MM.1S (cell line): ENCODE results near the gene MLC1.

Experiments
- DNase-seq: peaks from one replicate; pipeline ENCODE4 v3.0.0-alpha.2; 2015
- H2AFZ ChIP-seq: fragments of 300-600 bp; sonication (generic); 2 replicates; pipeline ENCODE4 v1.6.0; 2016; ENCODE audit warnings: antibody characterized with exemption, low read length
- H3F3A ChIP-seq: fragments of 300-600 bp; sonication (generic); 2 replicates; pipeline ENCODE4 v1.6.1; 2016; ENCODE audit warnings: mild to moderate bottlenecking, antibody characterized with exemption, low read length, moderate library complexity, mixed read lengths; ENCODE audit not compliant: insufficient read depth
- H3K27ac ChIP-seq: fragments of 300-600 bp; sonication (generic); 2 replicates; pipeline ENCODE4 v1.5.1; 2016; ENCODE audit warnings: mild to moderate bottlenecking, low read length
- H3K27me3 ChIP-seq: fragments of 300-600 bp; sonication (generic); replicated peaks from 2 replicates; pipeline ENCODE4 v1.6.0; 2016; ENCODE audit warnings: low read length; ENCODE audit not compliant: insufficient read depth
- H3K36me3 ChIP-seq: fragments of 300-600 bp; sonication (generic); replicated peaks from 2 replicates; pipeline ENCODE4 v1.6.1; 2016; ENCODE audit warnings: mild to moderate bottlenecking, low read length, mixed read lengths; ENCODE audit not compliant: insufficient read depth
- H3K4me1 ChIP-seq: fragments of 300-600 bp; sonication (generic); 2 replicates; pipeline ENCODE4 v1.6.1; 2016; ENCODE audit warnings: low read length, mixed read lengths
- H3K4me2 ChIP-seq: fragments of 300-600 bp; sonication (generic); 2 replicates; pipeline ENCODE4 v1.6.0; 2016; ENCODE audit warnings: low read depth, low read length
- H3K4me3 ChIP-seq: fragments of 300-600 bp; sonication (generic); 2 replicates; pipeline ENCODE4 v1.5.1; 2016; ENCODE audit warnings: low read length, mixed read lengths
- H3K79me2 ChIP-seq: fragments of 300-600 bp; sonication (generic); 2 replicates; pipeline ENCODE4 v1.6.1; 2016; ENCODE audit warnings: mixed run types, low read length, mixed read lengths
- H3K9ac ChIP-seq: fragments of 300-600 bp; sonication (generic); 2 replicates; pipeline ENCODE4 v1.6.1; 2016; ENCODE audit warnings: low read length, mixed read lengths
- H3K9me2 ChIP-seq: fragments of 300-600 bp; sonication (generic); replicated peaks from 2 replicates; pipeline ENCODE4 v1.6.1; 2016; ENCODE audit warnings: mild to moderate bottlenecking, low read length, mixed read lengths; ENCODE audit not compliant: insufficient read depth
- H3K9me3 ChIP-seq: fragments of 300-600 bp; sonication (generic); replicated peaks from 2 replicates; pipeline ENCODE4 v1.6.1; 2016; ENCODE audit warnings: mild to moderate bottlenecking, low read length, mixed read lengths; ENCODE audit not compliant: insufficient read depth
- H4K20me1 ChIP-seq: fragments of 300-600 bp; sonication (generic); 2 replicates; pipeline ENCODE4 v1.6.1; 2016; ENCODE audit warnings: mild to moderate bottlenecking, low read length, moderate library complexity, mixed read lengths; ENCODE audit not compliant: insufficient read depth
- CTCF ChIP-seq: fragments of 300-600 bp; sonication (generic); IDR thresholded peaks from 2 replicates; pipeline ENCODE4 v1.5.1; 2016; ENCODE audit warnings: antibody characterized with exemption, low read length, mixed read lengths
- EZH2 ChIP-seq: fragments of 300-600 bp; sonication (generic); optimal IDR thresholded peaks from 2 replicates; pipeline ENCODE3; 2017; ENCODE audit warnings: low read depth, mild to moderate bottlenecking, antibody characterized with exemption, low read length, mixed read lengths
- EZH2phosphoT487 ChIP-seq: fragments of 300-600 bp; sonication (generic); IDR thresholded peaks from 2 replicates; pipeline ENCODE4 v1.6.1; 2018; ENCODE audit warnings: antibody characterized with exemption, low read length

The MLC1 gene

GRCh38 chr22:50074551-50075530 lies 10.4 kb downstream of the MLC1 start:
- Histone ChIP-seq H3K4me1 (no peaks in the 10 kb centered on the region), H3K27ac (no peak overlapping the region), H3K9me3 (no peaks in the 10 kb centered on the region), H4K20me1 (no peaks in the 10 kb centered on the region), H2AFZ (no peak overlapping the region), H3K4me3 (no peak overlapping the region), H3K4me2 (no peak overlapping the region), H3K9me2 (no peaks in the 10 kb centered on the region), H3F3A (no peaks in the 10 kb centered on the region), H3K36me3 (no peaks in the 10 kb centered on the region), H3K9ac (no peak overlapping the region), H3K79me2 (no peaks in the 10 kb centered on the region), H3K27me3 (peaks cover 71% of the 10 kb centered on the region)
- TF ChIP-seq CTCF (no peak), EZH2 (no peak), EZH2phosphoT487 (no peak)
- no peak for DNase-seq

- no peak overlapping the region for H3K9ac ChIP-seq
- H4K20me1 ChIP-seq: no peaks in the 10 kb centered on the region
- no peak overlapping the region for H3K27ac ChIP-seq
- no peaks in the 10 kb centered on the region for H3F3A ChIP-seq
- no peaks in the 10 kb centered on the region for H3K79me2 ChIP-seq
- H3K9me2 ChIP-seq: no peaks in the 10 kb centered on the region
- H3K27me3 ChIP-seq: peaks cover 65% of the 10 kb centered on the region
- no peaks in the 10 kb centered on the region for H3K36me3 ChIP-seq
- H3K4me1 ChIP-seq: no peaks in the 10 kb centered on the region
- DNase-seq: no peak
- no peak for TF ChIP-seq EZH2
- no peak for TF ChIP-seq EZH2phosphoT487
- TF ChIP-seq CTCF: no peak
- H3K9me3 ChIP-seq: no peaks in the 10 kb centered on the region
- H2AFZ ChIP-seq: no peak overlapping the region
- no peak overlapping the region for H3K4me3 ChIP-seq
- no peak overlapping the region for H3K4me2 ChIP-seq
Measured at GRCh38 chr22:50074056-50074455, 11.2 kb downstream of the MLC1 start.

- Histone ChIP-seq H3K9ac (no peak overlapping the region), H3K4me3 (no peak overlapping the region), H3K36me3 (no peaks in the 10 kb centered on the region), H3K4me2 (no peak overlapping the region), H3K27me3 (peaks cover 62% of the 10 kb centered on the region), H2AFZ (no peak overlapping the region), H3K9me2 (no peaks in the 10 kb centered on the region), H3K79me2 (no peaks in the 10 kb centered on the region), H3F3A (no peaks in the 10 kb centered on the region), H3K27ac (no peak overlapping the region), H4K20me1 (no peaks in the 10 kb centered on the region), H3K9me3 (no peaks in the 10 kb centered on the region), H3K4me1 (no peaks in the 10 kb centered on the region)
- DNase-seq: no peak
- TF ChIP-seq EZH2phosphoT487 (no peak), EZH2 (no peak), CTCF (no peak)
Measured at GRCh38 chr22:50072714-50073538, 12.3 kb downstream of the MLC1 start.
